Measurements from ENCODE around the gene SLC29A2.
"Not testable (repeated sequence)": the region's sequence is repeated elsewhere in the genome, so short reads cannot be mapped to it uniquely, and the experiment has no call there.

DNA sequence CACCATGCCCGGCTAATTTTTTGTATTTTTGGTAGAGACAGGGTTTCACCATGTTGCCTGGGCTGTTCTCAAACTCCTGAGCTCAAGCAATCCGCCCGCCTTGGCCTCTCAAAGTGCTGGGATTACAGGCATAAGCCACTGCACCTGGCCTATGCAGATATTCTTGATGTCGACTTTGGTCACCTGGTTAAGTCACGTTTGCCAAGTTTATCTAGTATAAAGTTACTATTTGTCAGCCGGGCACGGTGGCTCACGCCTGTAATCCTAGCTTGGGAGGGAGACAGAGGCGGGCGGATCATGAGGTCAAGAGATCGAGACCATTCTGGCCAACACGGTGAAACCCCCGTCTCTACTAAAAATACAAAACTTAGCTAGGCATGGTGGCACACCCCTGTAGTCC, 12.8 kb upstream of the SLC29A2 start:
- TF ChIP-seq, protein P1, sequence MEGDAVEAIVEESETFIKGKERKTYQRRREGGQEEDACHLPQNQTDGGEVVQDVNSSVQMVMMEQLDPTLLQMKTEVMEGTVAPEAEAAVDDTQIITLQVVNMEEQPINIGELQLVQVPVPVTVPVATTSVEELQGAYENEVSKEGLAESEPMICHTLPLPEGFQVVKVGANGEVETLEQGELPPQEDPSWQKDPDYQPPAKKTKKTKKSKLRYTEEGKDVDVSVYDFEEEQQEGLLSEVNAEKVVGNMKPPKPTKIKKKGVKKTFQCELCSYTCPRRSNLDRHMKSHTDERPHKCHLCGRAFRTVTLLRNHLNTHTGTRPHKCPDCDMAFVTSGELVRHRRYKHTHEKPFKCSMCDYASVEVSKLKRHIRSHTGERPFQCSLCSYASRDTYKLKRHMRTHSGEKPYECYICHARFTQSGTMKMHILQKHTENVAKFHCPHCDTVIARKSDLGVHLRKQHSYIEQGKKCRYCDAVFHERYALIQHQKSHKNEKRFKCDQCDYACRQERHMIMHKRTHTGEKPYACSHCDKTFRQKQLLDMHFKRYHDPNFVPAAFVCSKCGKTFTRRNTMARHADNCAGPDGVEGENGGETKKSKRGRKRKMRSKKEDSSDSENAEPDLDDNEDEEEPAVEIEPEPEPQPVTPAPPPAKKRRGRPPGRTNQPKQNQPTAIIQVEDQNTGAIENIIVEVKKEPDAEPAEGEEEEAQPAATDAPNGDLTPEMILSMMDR (IDR thresholded peaks at IDR 0.05): not testable (repeated sequence)
- TF ChIP-seq POLR2A, POLR2AphosphoS5 (IDR thresholded peaks at IDR 0.05): not testable (repeated sequence)

All from upper lobe of left lung (tissue), 4 donors.